Liver (tissue), 3 donors: ENCODE data around the gene PIP4K2C.

Experiments used
- EGR1 ChIP-seq, 2 donors: IDR thresholded peaks; 2 replicates each; pipeline ENCODE4 v1.6.1; 2016 to 2018; ENCODE audit warnings: antibody characterized with exemption in 2 of 2, low read depth in 2 of 2
- FOXA1 ChIP-seq: IDR thresholded peaks from 2 replicates; pipeline ENCODE4 v1.6.1; 2016; ENCODE audit warnings: antibody characterized with exemption
- GABPA ChIP-seq, 2 donors: IDR thresholded peaks in 1 of 2; conservative IDR thresholded peaks in 1 of 2; 2 replicates each; pipeline ENCODE4 v1.6.1; 2016; ENCODE audit warnings: antibody characterized with exemption in 2 of 2, mild to moderate bottlenecking in 1 of 2, moderate library complexity in 1 of 2
- RAD21 ChIP-seq, 2 donors: IDR thresholded peaks; 2 replicates each; pipeline ENCODE4 v1.6.1; 2016; ENCODE audit warnings: antibody characterized with exemption in 2 of 2, mild to moderate bottlenecking in 2 of 2
- RXRA ChIP-seq, 2 donors: IDR thresholded peaks; 2 replicates each; pipeline ENCODE4 v1.6.1; 2017 to 2018; ENCODE audit warnings: antibody characterized with exemption in 2 of 2, mild to moderate bottlenecking in 1 of 2
- SP1 ChIP-seq: IDR thresholded peaks from 2 replicates; pipeline ENCODE4 v1.6.1; 2018; ENCODE audit warnings: antibody characterized with exemption, mild to moderate bottlenecking
- TAF1 ChIP-seq: conservative IDR thresholded peaks from 2 replicates; pipeline ENCODE4 v1.6.1; 2016; ENCODE audit warnings: antibody characterized with exemption, mild to moderate bottlenecking
- YY1 ChIP-seq: IDR thresholded peaks from 2 replicates; pipeline ENCODE4 v1.6.1; 2016; ENCODE audit warnings: antibody characterized with exemption, mild to moderate bottlenecking
- TF ChIP-seq, protein P1 (sequence below): fragments of 150-350 bp; IDR thresholded peaks from 2 replicates; pipeline ENCODE4 v1.5.1; 2017; ENCODE audit warnings: improper control_type of control experiment, low read depth, low read length; ENCODE audit not compliant: missing input control
- TF ChIP-seq, protein P2 (sequence below): IDR thresholded peaks from 2 replicates; pipeline ENCODE4 v1.6.1; 2016; ENCODE audit warnings: antibody characterized with exemption
- TF ChIP-seq, protein P3 (sequence below): IDR thresholded peaks from 2 replicates; pipeline ENCODE4 v1.6.1; 2016; ENCODE audit warnings: antibody characterized with exemption, mild to moderate bottlenecking
- TF ChIP-seq, protein P4 (sequence below): IDR thresholded peaks from 2 replicates; pipeline ENCODE4 v1.6.1; 2016; ENCODE audit warnings: antibody characterized with exemption
- TF ChIP-seq, protein P5 (sequence below): IDR thresholded peaks from 2 replicates; pipeline ENCODE4 v1.6.1; 2016; ENCODE audit warnings: antibody characterized with exemption
- donor health status: healthy.
- donor health status: healthy.

DNA sequence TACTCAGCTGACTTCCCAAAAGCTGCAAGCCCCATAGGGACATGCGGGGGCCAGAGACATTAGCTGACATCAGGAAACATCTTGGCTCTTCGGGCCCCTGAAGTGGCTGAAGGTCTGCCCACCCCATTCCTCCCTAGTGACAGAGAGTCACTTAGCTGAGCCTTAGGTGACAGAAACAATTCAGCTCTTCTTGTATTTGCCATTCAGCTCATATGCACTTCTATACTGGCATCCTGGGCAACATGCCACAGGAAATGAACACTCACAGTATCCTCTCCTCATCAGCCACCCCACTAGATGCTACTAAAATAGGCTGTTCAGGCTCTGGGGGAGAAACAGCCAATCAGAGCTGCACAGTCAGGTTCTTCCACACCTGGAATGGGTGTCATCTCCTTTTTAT is 47.4 kb upstream of the PIP4K2C start:
- TF ChIP-seq, protein P1, sequence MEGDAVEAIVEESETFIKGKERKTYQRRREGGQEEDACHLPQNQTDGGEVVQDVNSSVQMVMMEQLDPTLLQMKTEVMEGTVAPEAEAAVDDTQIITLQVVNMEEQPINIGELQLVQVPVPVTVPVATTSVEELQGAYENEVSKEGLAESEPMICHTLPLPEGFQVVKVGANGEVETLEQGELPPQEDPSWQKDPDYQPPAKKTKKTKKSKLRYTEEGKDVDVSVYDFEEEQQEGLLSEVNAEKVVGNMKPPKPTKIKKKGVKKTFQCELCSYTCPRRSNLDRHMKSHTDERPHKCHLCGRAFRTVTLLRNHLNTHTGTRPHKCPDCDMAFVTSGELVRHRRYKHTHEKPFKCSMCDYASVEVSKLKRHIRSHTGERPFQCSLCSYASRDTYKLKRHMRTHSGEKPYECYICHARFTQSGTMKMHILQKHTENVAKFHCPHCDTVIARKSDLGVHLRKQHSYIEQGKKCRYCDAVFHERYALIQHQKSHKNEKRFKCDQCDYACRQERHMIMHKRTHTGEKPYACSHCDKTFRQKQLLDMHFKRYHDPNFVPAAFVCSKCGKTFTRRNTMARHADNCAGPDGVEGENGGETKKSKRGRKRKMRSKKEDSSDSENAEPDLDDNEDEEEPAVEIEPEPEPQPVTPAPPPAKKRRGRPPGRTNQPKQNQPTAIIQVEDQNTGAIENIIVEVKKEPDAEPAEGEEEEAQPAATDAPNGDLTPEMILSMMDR = no peak
- TF ChIP-seq GABPA (IDR thresholded peaks at IDR 0.05 in 1 of 2, conservative IDR thresholded peaks at IDR 0.05 in 1 of 2) (no peak), TAF1 (no peak), FOXA1 (no peak), SP1 (no peak), RAD21 (IDR thresholded peaks at IDR 0.05) (no peak), EGR1 (IDR thresholded peaks at IDR 0.05; ENCODE audit: low read depth in 2 of 2) (no peak), RXRA (IDR thresholded peaks at IDR 0.05) (no peak), YY1 (no peak)
- TF ChIP-seq, protein P2, sequence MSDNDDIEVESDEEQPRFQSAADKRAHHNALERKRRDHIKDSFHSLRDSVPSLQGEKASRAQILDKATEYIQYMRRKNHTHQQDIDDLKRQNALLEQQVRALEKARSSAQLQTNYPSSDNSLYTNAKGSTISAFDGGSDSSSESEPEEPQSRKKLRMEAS = no peak
- TF ChIP-seq, protein P3, sequence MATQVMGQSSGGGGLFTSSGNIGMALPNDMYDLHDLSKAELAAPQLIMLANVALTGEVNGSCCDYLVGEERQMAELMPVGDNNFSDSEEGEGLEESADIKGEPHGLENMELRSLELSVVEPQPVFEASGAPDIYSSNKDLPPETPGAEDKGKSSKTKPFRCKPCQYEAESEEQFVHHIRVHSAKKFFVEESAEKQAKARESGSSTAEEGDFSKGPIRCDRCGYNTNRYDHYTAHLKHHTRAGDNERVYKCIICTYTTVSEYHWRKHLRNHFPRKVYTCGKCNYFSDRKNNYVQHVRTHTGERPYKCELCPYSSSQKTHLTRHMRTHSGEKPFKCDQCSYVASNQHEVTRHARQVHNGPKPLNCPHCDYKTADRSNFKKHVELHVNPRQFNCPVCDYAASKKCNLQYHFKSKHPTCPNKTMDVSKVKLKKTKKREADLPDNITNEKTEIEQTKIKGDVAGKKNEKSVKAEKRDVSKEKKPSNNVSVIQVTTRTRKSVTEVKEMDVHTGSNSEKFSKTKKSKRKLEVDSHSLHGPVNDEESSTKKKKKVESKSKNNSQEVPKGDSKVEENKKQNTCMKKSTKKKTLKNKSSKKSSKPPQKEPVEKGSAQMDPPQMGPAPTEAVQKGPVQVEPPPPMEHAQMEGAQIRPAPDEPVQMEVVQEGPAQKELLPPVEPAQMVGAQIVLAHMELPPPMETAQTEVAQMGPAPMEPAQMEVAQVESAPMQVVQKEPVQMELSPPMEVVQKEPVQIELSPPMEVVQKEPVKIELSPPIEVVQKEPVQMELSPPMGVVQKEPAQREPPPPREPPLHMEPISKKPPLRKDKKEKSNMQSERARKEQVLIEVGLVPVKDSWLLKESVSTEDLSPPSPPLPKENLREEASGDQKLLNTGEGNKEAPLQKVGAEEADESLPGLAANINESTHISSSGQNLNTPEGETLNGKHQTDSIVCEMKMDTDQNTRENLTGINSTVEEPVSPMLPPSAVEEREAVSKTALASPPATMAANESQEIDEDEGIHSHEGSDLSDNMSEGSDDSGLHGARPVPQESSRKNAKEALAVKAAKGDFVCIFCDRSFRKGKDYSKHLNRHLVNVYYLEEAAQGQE = no peak
- TF ChIP-seq, protein P4, sequence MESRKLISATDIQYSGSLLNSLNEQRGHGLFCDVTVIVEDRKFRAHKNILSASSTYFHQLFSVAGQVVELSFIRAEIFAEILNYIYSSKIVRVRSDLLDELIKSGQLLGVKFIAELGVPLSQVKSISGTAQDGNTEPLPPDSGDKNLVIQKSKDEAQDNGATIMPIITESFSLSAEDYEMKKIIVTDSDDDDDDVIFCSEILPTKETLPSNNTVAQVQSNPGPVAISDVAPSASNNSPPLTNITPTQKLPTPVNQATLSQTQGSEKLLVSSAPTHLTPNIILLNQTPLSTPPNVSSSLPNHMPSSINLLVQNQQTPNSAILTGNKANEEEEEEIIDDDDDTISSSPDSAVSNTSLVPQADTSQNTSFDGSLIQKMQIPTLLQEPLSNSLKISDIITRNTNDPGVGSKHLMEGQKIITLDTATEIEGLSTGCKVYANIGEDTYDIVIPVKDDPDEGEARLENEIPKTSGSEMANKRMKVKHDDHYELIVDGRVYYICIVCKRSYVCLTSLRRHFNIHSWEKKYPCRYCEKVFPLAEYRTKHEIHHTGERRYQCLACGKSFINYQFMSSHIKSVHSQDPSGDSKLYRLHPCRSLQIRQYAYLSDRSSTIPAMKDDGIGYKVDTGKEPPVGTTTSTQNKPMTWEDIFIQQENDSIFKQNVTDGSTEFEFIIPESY = no peak
- TF ChIP-seq, protein P5, sequence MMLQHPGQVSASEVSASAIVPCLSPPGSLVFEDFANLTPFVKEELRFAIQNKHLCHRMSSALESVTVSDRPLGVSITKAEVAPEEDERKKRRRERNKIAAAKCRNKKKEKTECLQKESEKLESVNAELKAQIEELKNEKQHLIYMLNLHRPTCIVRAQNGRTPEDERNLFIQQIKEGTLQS = no peak
